CD4-positive, alpha-beta T cell treated with Interferon alpha-2 for 1 hour (primary cell): Measurements from ENCODE around the gene GPRIN3.
A peak's percentile ranks its signal among the peaks of the same experiment; 100 is the strongest.

Experiments used
- DNase-seq, 2 donors: peaks; one replicate each; pipeline ENCODE4 v3.0.0-alpha.2; 2020 to 2022

GPRIN3 gene

DNA sequence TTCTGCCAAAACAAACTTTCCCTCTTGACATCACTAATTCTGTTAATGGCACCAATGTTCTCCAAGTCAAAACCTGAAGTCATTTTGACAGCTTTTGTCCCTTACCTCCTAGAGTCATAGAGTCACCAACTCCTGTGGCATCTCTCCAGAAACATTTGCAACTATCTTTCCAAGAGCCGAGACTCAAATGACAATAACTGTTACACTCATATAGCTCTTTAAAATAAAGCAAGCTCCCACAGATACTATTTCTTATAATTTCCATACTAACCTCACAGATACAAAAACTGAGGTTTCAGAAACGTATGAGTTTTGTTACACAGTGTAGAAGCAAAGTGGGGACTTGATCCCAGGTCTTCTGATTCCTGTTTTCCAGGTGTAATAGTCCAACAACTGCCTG, 18.3 kb downstream of the GPRIN3 start:
- no peak for DNase-seq

GRCh38 chr4:89288430-89288829, 19.2 kb downstream of the GPRIN3 start:
- DNase-seq: no peak

- DNase-seq: no peak
Observed at GRCh38 chr4:89287945-89288344, 19.7 kb downstream of the GPRIN3 start.

DNA sequence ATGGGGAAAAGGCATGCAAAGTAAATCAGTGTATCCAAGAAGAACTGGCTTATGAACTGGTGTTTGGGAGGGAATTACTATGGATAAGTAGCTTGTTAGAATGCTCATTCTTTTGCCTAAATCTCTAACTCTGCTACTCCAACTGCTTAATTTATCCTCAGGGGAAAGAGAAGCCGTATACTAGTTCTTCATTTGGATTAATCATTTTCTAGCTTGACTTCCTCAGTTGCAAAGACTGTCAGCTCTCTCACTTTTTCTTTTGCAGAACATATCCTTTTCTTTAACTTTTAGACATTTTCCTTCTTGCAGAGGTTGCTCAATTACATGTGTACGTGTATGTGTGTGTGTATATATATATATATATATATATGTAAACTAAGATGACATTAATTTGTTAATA, 21.9 kb downstream of the GPRIN3 start:
- no peak for DNase-seq

GRCh38 chr4:89284828-89285227, 22.8 kb downstream of the GPRIN3 start:
- peak; percentile 35 to 58 for DNase-seq

GRCh38 chr4:89284020-89284424, 23.6 kb downstream of the GPRIN3 start:
- no peak for DNase-seq

DNA sequence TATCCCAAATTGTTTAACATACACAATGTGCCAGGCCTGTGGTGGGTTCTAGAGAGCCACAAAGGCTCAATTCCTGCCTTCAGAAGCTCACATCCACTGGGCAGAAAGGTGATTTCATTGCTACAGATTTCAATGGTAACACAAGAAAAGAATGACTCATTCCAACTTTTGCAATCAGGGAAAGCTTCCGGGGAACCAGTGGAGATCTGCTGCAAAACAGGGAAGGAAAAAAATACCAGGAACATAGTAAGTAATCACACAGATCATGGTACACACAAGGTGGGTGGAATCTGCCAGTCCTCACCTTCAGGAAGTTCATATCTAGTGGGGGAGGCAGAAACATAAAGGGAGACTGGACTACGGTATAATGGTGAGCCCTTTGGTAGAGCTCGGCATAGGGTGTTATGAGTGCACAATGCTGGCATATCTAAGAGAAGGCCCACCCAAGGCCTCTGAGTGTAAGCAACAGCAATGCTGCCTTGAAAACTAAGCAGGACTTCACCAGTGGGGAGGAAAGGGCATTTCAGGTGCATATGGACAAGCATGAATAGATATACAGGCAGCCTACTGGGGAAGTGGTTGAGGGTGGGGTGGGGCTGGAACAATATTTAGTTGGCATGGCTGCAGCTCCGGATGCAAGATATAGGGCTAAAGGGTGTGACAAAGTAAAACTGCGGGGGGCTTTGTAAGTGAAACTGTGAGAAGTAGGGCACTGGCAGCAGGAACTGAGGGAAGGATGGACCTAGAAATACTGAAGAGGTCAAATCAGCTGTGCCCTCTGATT, 24.2 kb downstream of the GPRIN3 start:
- DNase-seq: peak; percentile 67 to 87

DNA sequence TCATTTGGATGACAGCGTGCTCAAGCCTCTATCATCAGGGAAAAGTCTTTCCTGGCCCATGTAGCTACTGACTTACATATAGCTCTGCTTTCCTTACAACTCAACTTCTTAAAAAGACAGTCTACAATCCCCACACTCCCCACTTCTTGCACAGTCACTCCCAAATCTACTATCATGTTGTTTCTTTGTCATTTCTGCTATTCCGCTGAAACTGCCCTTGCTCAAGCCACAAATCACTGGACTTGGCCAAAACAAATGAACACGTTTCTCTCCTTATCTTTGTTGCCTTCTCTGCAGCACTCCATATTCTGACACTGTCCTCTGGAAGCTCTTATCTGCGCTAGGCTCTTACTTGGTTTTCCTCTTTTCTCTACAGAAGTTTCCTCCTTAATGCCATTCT, 28.2 kb downstream of the GPRIN3 start:
- no peak for DNase-seq

GRCh38 chr4:89277412-89277811, 30.2 kb downstream of the GPRIN3 start:
- no peak for DNase-seq

DNA sequence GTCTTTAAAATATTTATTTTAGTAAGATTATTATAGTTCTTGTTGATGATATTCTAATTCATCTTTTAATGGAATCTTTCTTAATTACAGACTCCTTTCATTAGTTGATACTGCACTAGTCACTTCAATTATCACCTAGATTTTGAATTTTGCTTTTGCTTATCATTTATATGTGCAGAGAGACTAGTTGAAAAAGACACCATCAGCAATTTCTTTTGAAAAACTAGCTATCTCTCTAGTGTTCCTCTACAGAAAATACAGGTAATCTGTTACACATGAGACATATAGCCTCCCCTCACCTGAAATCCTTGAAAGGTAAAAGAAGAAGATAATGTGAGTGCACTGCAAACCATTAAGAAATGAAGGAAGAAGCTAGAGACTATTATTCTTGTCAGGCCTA, 31.3 kb downstream of the GPRIN3 start:
- no peak for DNase-seq

DNA sequence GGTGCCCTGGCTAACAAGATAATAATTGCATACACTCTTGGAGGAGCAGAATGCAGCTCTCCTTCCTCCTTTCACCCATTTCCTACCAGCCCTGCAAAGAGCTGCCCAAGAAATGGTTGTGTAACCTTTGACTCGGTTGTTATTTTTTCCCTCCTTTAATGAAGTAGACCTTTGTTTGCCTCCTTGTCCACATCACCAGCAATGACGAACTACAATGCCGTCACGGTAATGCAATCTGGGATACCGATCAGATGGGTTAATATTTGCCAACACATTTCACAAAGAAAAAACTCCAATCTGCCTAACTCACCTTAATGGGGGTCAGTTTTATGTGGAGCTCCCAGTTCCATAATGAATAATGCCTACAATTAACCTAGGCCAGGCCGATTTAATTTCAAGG, 32.0 kb downstream of the GPRIN3 start:
- no peak for DNase-seq

GRCh38 chr4:89273741-89274141, 33.9 kb downstream of the GPRIN3 start:
- no peak for DNase-seq

- DNase-seq: peak in 1 of 2 donors; percentile 33
Observed at GRCh38 chr4:89270792-89271191, 36.8 kb downstream of the GPRIN3 start.

DNA sequence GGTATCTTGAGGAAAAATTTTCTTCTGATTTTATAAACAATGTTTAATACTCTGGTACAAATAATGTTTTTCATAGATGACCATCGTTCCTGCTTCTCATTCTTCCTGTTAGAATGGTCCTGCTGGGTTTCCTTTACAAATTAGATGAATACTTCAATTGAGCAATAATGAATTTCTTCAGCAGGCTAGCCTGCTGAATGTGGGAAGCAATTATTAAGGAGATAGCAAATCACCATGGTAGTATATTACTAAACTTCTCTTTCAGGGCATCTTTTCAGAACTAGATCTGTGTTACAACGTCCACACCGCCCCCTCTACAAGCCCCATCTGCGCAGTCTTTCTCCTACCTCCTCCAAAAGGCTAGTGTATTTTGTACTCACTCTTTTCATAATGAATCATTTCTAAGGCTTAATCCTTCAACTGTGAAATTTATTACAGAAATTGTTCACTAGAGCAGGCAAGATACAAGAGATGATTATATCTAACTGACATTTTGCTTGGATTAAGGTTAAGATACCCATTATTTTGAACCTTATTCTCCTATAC, 38.4 kb downstream of the GPRIN3 start:
- DNase-seq: no peak

DNA sequence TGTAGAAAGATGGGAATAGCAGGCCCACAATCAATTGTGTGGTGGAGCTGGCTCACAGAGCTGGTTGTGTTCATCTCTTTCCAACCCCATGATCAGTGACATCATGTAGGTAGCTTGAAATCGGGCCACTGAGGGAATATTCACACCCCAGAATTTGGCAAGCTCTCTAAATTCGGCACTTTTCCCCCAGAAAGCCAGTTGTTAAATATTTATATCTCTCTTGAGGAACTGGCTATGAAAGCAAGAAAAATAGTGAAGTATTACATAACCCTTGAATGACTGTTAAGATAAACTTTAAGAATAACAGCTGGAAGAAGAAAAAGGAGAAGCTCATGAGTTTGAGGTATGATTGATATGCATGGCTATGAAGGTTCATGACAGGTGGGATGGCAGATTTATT, 38.9 kb downstream of the GPRIN3 start:
- no peak for DNase-seq

- no peak for DNase-seq
Observed at GRCh38 chr4:89267846-89268245, 39.8 kb downstream of the GPRIN3 start.

- no peak for DNase-seq
Observed at GRCh38 chr4:89267392-89267791, 40.2 kb downstream of the GPRIN3 start.

GRCh38 chr4:89266128-89266527, 41.5 kb downstream of the GPRIN3 start:
- DNase-seq: no peak

DNA sequence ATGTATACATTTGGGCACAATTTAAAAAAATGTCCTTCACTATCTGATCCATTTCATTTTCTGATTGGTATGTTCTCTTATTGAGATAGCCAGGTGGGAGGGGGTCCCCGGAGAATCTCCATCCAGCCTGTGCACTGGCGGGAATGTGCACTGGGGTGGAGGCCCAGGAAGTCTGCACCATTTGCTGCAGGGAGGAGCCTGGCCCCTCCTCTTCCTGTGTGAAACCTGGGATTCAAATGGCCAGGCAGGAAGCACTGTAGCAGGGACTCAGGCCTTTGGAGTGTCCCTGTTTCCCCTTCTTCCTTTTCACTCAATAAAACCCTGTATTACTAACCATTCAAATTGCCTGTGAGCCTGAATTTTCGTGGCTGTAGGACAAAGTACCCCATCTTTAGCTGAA, 44.3 kb downstream of the GPRIN3 start:
- no peak for DNase-seq

DNA sequence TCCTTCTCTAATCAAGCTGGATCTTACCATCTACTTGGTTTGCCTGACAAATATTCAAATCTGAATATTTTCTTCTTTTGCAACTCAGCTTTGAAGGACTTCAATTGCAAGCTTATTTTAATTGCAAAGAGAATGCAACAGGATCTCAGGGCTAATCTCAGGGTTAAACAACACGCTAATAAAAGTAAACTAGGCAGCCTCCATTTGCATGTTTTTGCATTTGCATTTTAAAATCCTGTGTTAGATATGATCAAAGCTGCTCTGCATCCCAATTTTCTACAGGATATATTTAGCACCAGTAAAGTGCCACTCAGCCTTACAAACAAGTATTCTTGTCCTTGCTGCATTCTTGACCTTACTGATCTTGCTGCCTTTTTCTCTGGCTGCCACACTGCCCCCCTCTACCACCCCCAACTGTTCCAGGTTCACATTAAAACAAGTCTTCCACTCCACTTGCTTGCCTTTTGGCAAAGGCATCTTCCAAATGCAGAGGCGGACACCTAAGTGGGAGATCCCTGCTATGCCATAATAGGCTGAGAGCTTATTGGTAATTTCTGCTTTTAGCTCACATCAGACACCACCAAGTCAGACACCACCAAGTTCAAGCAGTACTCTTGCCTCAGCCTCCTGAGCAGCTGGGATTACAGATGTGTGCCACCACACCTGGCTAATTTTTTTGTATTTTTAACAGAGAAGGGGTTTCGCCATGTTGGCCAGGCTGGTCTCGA, 48.1 kb downstream of the GPRIN3 start:
- DNase-seq: no peak

GRCh38 chr4:89258506-89258905, 49.1 kb downstream of the GPRIN3 start:
- DNase-seq: no peak

DNA sequence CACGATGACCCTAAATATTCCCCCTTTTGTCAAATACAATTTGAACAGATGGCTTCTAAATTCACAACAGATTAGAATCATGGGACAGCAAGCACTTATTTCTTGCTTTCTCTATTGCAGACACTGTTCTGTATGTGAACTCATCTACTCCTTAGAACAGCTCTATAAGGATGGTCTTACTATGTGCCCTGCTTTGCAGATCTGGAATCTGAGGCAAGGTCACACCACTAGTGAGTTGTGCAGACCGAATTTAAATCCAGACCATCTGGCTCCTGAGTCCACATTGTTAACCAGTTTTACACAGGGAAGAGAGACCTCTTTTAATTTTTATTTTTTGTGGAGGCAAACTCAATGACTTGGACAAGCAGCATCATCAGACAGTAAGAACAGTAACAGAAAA, 50.2 kb downstream of the GPRIN3 start:
- DNase-seq: no peak

- DNase-seq: no peak
Observed at GRCh38 chr4:89256203-89256800, 51.3 kb downstream of the GPRIN3 start.

DNA sequence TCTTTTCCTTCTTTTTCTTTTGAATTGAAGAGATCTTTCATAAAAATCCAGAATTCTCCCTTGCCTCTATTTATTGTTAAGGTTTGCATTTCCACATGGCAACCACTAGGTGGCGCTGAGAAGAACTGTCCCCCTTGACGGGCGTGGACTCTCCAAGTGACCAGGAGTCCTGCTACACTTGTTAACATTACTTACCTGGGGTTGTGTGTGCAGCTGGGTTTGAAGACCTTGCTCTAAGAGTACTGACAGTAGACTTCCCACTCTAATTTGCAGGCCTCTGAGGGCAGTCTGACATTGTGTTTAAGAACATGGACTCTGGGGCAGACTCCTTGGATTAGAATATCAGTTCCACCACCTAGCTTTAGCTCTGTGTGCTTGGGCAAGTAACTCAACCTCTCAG, 52.8 kb downstream of the GPRIN3 start:
- peak; percentile 44 to 70 for DNase-seq
